H7 (cell line): ENCODE measurements around the gene DLGAP5. TPM values are rescaled to one million over a fixed set of nuclear protein-coding genes. Genes with fewer than 3 reads are reported as not detected.

Experiments
- DNase-seq: peaks from one replicate; pipeline ENCODE4 v3.0.0; 2012
- H3K27me3 ChIP-seq: 2 replicates; pipeline ENCODE4 v1.6.0; 2011; ENCODE audit warnings: mild to moderate bottlenecking, low read length; ENCODE audit not compliant: control insufficient read depth, insufficient read depth
- H3K36me3 ChIP-seq: replicated peaks from 2 replicates; pipeline ENCODE4 v1.5.1; 2011; ENCODE audit warnings: low read length; ENCODE audit not compliant: control insufficient read depth, insufficient read depth
- H3K4me3 ChIP-seq: 2 replicates; pipeline ENCODE4 v1.5.1; 2011; ENCODE audit warnings: low read depth, mild to moderate bottlenecking, control low read depth, low read length, moderate library complexity; ENCODE audit not compliant: insufficient read depth
- total RNA-seq: library from RNA; depleted of rRNA; stranded (reverse); fragments of >200 nt; shearing (Covaris generic); gene quantifications from 2 replicates; pipeline ENCODE4 v1.2.3, GENCODE V29; 2014

The DLGAP5 gene
- total RNA-seq, 1 experiment from 2014 or later, result 102 TPM

- Histone ChIP-seq H3K27me3 (no peaks in the 10 kb centered on the region; the same call in 1 of the 2 replicates), H3K36me3 (no peaks in the 10 kb centered on the region), H3K4me3 (no peak overlapping the region)
- no peak for DNase-seq
Measured at GRCh38 chr14:55120571-55121495, 70.6 kb downstream of the DLGAP5 start.

DNA sequence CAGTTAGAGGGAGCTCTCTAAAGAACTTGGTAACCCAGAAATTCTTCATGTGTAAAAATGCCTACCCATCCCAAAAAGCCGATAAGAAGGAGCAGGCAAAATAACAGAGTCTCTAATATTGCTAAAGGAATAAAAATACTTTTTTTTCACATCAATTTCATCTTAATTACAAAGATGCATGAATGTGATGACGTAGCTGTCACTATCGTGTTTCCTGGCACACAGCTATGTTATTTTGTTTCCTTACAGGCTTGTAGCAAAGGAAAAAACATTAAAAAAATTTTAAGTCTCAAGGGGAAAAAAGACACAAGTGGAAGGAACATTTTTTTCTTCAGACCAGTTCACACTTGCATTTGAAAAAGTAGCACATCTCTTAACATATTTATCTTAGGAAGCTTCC lies 72.6 kb downstream of the DLGAP5 start:
- H3K27me3 ChIP-seq, result no peaks in the 10 kb centered on the region; the same call in 1 of the 2 replicates
- no peak overlapping the region for H3K4me3 ChIP-seq
- no peak for DNase-seq
- no peaks in the 10 kb centered on the region for H3K36me3 ChIP-seq

DNA sequence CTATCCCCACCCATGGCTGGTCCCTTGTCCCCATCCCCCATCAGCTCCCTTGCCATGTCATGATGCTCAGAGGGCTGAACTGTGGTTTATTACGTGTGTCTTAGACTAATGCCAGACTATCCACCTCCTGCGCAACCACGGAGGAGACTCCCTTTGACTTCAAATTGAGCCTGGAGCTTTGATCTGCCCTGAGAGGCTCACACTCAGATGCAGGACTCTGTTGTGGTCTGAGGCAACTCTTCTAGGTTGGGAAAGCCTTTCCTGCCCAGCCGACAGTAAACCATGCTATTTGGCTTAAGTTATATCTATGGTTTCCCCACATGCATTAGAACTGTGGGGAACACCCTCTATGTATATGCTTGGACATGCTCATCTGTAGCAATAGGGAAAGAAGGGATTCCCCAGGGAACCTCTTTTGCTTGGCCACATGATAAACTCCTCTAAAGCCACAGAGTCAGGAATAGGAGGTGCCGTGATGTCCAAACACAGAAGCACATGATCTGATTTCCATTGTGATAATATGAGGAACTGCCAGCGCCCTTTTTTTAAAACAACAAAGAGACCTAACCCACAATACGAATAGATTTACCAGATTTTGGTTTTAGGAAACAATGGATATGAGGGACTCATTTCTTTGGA lies 73.5 kb downstream of the DLGAP5 start:
- Histone ChIP-seq H3K4me3 (no peak overlapping the region), H3K36me3 (no peaks in the 10 kb centered on the region), H3K27me3 (no peaks in the 10 kb centered on the region; the same call in 1 of the 2 replicates)
- no peak for DNase-seq

GRCh38 chr14:55116246-55117030 lies 74.9 kb downstream of the DLGAP5 start:
- DNase-seq, result no peak
- Histone ChIP-seq H3K4me3 (no peak overlapping the region), H3K36me3 (no peaks in the 10 kb centered on the region), H3K27me3 (no peaks in the 10 kb centered on the region; the same call in 1 of the 2 replicates)

DNA sequence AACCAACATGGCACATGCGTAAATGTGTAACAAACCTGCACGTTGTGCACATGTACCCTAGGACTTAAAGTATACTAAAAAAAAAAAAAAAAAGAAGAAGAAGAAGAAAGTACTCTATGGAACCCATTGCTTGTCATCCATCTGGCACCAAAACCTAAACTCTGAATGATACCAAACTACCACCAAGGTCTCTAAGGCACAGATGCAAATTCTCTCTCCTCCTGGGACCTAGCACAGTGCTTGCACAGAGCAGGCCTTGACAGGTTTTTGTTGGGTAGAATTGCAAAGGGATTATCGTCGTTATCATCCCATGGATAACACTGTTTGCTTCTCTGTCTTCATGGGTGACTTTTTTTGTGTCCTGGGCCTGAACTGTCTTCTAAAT lies 75.5 kb downstream of the DLGAP5 start:
- DNase-seq, result no peak
- Histone ChIP-seq H3K4me3 (no peak overlapping the region), H3K27me3 (no peaks in the 10 kb centered on the region; the same call in 1 of the 2 replicates), H3K36me3 (no peaks in the 10 kb centered on the region)

DNA sequence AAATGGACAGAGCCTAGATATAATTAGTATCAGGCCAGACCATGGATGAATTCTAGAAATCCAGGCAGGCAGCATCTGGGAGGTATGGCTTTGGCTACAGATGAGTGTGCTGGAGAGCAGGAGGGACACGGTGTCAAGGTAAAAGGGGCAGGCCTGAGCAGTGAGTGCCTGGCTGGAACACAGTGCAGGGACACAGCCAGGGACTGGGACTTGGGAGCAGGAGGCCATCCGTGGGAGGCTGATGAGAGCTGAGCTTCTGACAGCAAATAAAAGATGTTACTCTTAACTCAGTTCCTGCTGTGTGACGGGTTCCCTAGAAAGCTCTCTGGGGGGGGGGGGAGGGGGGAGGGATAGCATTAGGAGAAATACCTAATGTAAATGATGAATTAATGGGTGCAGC lies 75.9 kb downstream of the DLGAP5 start:
- no peaks in the 10 kb centered on the region; the same call in 1 of the 2 replicates for H3K27me3 ChIP-seq
- no peak for DNase-seq
- no peak overlapping the region for H3K4me3 ChIP-seq
- H3K36me3 ChIP-seq, result no peaks in the 10 kb centered on the region

DNA sequence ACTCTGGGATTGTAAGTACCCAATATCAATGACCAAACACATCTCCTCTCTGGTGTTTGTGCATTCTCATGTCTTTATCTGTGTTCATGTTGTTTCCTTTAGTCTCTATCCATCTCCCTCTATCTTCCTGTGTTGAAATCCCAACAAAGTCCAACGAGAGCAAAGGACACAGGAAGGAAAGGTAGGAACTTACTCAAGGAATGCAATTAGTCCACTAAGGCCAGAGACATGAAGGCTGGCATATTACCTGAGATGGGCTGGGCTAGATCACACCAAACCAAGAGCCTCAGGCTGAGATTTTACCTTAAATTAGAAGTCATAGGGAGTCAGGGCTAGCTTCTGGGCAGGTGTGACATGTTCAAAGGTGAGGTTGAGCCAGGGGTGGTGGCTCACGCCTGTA lies 76.7 kb downstream of the DLGAP5 start:
- DNase-seq, result no peak

DNA sequence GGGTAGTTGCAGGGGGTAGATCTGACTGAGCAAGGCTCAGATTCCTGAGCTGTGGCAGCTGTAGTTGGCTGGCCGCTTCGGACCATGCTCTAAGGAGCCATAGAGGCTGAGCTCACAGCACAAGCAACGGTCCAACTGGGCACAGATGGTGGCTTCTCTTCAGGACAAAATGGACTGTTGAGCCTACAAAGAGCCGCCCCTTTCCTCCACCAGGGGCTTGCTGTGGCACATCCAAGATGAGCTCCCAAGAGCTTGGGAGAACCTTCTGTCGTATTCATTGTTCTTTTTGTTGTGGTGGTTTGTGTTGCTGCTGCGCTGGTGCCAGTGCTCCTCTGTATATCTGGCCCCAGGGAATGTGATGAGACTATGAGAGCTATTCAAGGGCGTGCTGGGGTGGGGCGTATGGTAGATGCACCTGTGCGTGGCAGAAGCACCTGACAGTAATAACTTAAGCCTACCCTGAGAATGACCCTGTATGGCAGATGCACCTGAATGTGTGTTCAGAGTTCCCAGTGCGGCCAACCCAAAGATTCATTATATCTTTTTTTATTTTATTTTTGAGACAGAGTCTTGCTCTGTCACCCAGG lies 80.2 kb downstream of the DLGAP5 start:
- Histone ChIP-seq H3K27me3 (no peaks in the 10 kb centered on the region; the same call in 1 of the 2 replicates), H3K4me3 (no peak overlapping the region), H3K36me3 (no peaks in the 10 kb centered on the region)
- no peak for DNase-seq

More for the DNA sequence above, 76.7 kb downstream of the DLGAP5 start:
- no peaks in the 10 kb centered on the region; the same call in 1 of the 2 replicates for H3K27me3 ChIP-seq
- H3K4me3 ChIP-seq, result no peak overlapping the region
- H3K36me3 ChIP-seq, result no peaks in the 10 kb centered on the region

DNA sequence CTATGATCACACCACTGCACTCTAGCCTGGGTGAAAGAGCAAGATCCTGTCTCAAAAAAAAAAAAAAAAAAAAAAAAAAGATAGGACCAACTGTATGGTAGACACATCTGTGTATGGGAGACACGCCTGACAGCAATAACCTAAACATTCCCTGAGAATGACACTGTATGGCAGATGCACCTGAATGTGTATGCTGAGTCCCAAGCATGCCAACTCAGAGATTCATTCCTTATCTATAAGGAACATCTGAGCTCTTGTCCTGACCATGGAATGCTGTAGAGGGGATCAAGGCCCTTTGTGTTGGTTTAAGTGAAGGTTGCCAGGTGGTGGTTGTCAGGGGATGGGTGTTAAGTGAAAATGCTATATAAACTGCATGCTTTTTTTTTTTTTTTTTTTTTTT lies 81.5 kb downstream of the DLGAP5 start:
- DNase-seq, result no peak
- no peak overlapping the region for H3K4me3 ChIP-seq
- no peaks in the 10 kb centered on the region for H3K36me3 ChIP-seq
- no peaks in the 10 kb centered on the region; the same call in 1 of the 2 replicates for H3K27me3 ChIP-seq

GRCh38 chr14:55107766-55108554 lies 83.4 kb downstream of the DLGAP5 start:
- H3K4me3 ChIP-seq, result no peak overlapping the region

GRCh38 chr14:55105991-55106390 lies 85.4 kb downstream of the DLGAP5 start:
- Histone ChIP-seq H3K36me3 (no peaks in the 10 kb centered on the region), H3K27me3 (no peaks in the 10 kb centered on the region; the same call in 1 of the 2 replicates), H3K4me3 (no peak overlapping the region)
- no peak for DNase-seq

More at GRCh38 chr14:55107766-55108554, 83.4 kb downstream of the DLGAP5 start:
- no peaks in the 10 kb centered on the region for H3K36me3 ChIP-seq
- DNase-seq, result peak; percentile 74
- H3K27me3 ChIP-seq, result no peaks in the 10 kb centered on the region; the same call in 1 of the 2 replicates

DNA sequence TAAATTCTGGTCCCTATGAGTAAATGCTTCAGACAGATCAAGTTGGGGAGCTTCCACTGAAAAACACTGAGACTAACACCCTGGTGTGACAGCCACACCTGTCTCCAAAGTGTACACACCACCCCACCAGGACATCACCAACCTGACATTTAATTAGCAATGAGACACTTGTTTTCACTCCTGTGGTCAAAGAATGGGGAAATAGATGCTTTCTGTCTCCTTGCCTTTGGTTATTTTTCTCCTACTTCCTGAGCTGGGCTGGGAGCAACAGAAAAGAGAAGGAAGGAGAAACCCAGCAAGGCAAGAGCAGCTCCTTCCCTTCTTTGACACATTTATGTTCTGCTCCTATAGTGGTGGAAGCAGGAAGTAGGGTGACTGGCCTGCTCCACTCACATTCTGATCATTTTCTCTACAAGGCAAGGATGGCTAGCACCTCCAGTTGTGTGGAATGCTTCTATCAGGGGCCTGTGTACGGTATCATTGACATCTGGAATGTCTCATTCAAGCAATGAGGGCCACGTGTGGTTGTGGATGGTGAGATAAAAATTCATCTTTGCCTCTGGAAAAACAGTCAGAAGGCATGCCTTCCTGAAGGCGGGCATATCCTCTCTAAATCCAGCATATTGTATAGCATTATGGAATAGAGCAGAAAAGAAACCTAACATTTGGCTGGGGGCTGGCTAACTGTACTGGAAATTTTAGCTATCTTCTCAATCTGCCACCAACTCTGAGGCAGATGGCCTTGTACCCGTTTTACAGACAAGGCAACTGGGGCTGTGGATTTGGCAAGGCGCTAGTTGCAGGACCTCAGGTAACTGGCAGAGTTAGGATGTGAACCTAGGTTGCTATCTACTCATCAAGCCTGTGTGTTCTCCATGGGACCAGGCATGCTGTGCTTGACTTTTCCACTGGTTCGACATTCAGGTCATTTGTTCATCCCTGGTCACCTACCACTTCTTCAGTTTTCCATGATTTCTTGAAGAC lies 87.1 kb downstream of the DLGAP5 start:
- Histone ChIP-seq H3K27me3 (no peaks in the 10 kb centered on the region; the same call in 1 of the 2 replicates), H3K36me3 (no peaks in the 10 kb centered on the region), H3K4me3 (no peak overlapping the region)
- DNase-seq, result no peak
